ENCODE data around the gene HMGCL. TPM values are rescaled to one million over a fixed set of nuclear protein-coding genes. Genes with fewer than 3 reads are reported as not detected.
A peak's percentile ranks its signal among the peaks of the same experiment; 100 is the strongest.
"Not testable (repeated sequence)": the region's sequence is repeated elsewhere in the genome, so short reads cannot be mapped to it uniquely, and the experiment has no call there.

HMGCL gene
- total RNA-seq, 1 donor from 2014 or later, result 26.8 TPM

DNA sequence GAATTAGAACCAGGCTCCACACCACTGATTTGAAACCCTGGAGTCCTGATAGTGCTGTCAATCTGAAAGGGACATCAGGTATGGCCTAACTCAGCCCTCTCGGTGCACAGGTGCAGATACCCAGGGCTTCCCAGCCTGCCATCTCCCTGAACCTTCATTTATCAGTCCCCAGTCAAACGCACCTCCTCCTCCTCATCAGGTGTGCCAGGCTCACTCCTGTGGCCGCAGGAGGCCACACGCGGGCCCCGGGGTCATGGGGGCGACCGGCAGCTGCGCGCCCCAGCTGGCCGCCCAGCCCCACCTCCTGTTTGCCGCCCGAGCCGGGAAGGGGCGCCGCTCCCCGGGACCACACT is 42.3 kb upstream of the HMGCL start:
- Mint-ChIP-seq H3K4me1 (ENCODE audit: low read depth) (peaks cover 20% of the 10 kb centered on the region), H3K27me3 (ENCODE audit: low read depth) (peaks cover 8% of the 10 kb centered on the region), H3K27ac (ENCODE audit: unreplicated experiment) (no peak overlapping the region), H3K4me3 (ENCODE audit: unreplicated experiment) (peak overlapping the region; percentile 83), H3K36me3 (ENCODE audit: low read depth) (peaks cover 7% of the 10 kb centered on the region), H3K9me3 (ENCODE audit: low read depth) (no peaks in the 10 kb centered on the region)
- DNase-seq (ENCODE audit: low spot score), result no peak
- TF ChIP-seq, protein P1, sequence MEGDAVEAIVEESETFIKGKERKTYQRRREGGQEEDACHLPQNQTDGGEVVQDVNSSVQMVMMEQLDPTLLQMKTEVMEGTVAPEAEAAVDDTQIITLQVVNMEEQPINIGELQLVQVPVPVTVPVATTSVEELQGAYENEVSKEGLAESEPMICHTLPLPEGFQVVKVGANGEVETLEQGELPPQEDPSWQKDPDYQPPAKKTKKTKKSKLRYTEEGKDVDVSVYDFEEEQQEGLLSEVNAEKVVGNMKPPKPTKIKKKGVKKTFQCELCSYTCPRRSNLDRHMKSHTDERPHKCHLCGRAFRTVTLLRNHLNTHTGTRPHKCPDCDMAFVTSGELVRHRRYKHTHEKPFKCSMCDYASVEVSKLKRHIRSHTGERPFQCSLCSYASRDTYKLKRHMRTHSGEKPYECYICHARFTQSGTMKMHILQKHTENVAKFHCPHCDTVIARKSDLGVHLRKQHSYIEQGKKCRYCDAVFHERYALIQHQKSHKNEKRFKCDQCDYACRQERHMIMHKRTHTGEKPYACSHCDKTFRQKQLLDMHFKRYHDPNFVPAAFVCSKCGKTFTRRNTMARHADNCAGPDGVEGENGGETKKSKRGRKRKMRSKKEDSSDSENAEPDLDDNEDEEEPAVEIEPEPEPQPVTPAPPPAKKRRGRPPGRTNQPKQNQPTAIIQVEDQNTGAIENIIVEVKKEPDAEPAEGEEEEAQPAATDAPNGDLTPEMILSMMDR (IDR thresholded peaks at IDR 0.05), result no peak

DNA sequence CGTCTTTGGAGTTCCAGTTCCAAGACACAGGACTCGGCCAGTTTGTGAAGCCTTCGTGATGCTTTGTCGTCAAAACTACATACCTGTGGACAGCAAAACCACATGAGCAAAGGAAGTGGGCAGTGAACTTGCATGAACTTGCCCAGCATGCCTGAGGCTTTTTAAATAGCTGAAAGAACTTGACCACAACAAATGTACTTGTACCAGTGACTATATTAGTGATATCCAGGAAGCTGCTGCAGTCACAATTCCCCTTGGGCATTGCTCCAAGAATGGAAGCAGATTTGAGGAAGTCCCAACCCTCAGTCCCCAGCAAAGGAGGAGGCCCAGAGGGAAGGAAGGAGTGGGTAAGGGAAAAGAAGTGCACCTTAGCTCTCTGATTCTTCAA is 40.3 kb upstream of the HMGCL start:
- TF ChIP-seq, protein P1 (IDR thresholded peaks at IDR 0.05), result no peak
- no peak for DNase-seq (ENCODE audit: low spot score)
- no peak overlapping the region for H3K4me3 Mint-ChIP-seq (ENCODE audit: unreplicated experiment)
- no peak overlapping the region for H3K27ac Mint-ChIP-seq (ENCODE audit: unreplicated experiment)
- H3K36me3 Mint-ChIP-seq (ENCODE audit: low read depth), result peaks cover 12% of the 10 kb centered on the region
- no peaks in the 10 kb centered on the region for H3K9me3 Mint-ChIP-seq (ENCODE audit: low read depth)
- H3K27me3 Mint-ChIP-seq (ENCODE audit: low read depth), result peaks cover 8% of the 10 kb centered on the region
- peaks cover 20% of the 10 kb centered on the region for H3K4me1 Mint-ChIP-seq (ENCODE audit: low read depth)

DNA sequence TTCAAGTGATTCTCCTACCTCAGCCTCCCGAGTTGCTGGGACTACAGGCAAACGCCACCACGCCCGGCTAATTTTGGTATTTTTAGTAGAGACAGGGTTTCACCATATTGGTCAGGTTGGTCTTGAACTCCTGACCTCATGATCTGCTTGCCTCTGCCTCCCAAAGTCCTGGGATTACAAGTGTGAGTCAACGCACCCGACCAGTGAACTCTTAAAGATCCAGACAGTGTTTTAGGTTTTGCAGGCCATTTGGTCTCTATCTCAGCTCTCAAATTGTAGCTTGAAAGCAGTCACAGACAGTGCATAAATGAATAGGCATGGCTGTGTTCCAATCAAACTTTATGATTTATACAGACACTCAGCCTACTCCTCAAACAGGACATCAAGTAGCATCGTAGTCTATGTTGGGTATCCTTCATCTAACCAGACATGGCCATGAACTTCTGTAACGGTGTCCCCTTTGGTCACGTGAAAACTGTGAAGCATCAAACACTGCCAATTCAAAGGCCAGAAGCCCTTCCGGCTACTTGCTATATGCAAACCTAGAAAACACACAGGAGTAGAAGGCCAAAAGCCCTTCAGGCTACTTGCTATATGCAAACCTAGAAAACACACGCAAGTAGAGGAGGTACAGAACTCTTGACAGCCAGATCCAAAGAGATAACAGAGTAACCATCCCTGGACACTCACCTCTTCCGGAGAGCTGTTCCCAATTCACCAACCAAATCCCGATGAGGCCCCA is 39.7 kb upstream of the HMGCL start:
- H3K4me3 Mint-ChIP-seq (ENCODE audit: unreplicated experiment), result no peak overlapping the region
- H3K27me3 Mint-ChIP-seq (ENCODE audit: low read depth), result peaks cover 8% of the 10 kb centered on the region
- no peak overlapping the region for H3K27ac Mint-ChIP-seq (ENCODE audit: unreplicated experiment)
- no peaks in the 10 kb centered on the region for H3K9me3 Mint-ChIP-seq (ENCODE audit: low read depth)
- H3K4me1 Mint-ChIP-seq (ENCODE audit: low read depth), result peaks cover 20% of the 10 kb centered on the region
- no peak for DNase-seq (ENCODE audit: low spot score)
- TF ChIP-seq, protein P1 (IDR thresholded peaks at IDR 0.05), result no peak
- peaks cover 12% of the 10 kb centered on the region for H3K36me3 Mint-ChIP-seq (ENCODE audit: low read depth)

DNA sequence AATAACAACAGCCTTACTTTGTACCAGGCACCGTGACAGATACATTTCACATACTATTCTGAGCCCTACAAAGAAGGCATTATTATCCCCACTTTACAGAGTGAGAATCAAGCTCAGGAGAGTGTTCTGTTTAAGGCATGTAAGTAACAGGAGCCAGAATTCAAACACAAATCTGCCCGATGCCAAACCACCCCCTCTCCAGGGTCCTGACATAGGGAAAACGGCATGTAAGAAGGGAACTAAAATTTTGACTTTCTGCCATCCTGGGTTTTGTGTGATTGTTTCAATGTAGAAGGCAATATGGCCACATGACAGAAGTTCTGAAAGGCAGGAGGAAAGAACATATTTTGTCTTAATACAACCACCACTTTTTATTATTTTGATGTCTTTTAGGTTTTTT is 37.4 kb upstream of the HMGCL start:
- H3K27me3 Mint-ChIP-seq (ENCODE audit: low read depth), result no peaks in the 10 kb centered on the region
- no peak overlapping the region for H3K4me3 Mint-ChIP-seq (ENCODE audit: unreplicated experiment)
- no peak for DNase-seq (ENCODE audit: low spot score)
- peaks cover 14% of the 10 kb centered on the region for H3K36me3 Mint-ChIP-seq (ENCODE audit: low read depth)
- H3K4me1 Mint-ChIP-seq (ENCODE audit: low read depth), result peaks cover 11% of the 10 kb centered on the region
- H3K27ac Mint-ChIP-seq (ENCODE audit: unreplicated experiment), result no peak overlapping the region
- TF ChIP-seq, protein P1 (IDR thresholded peaks at IDR 0.05), result no peak
- no peaks in the 10 kb centered on the region for H3K9me3 Mint-ChIP-seq (ENCODE audit: low read depth)

DNA sequence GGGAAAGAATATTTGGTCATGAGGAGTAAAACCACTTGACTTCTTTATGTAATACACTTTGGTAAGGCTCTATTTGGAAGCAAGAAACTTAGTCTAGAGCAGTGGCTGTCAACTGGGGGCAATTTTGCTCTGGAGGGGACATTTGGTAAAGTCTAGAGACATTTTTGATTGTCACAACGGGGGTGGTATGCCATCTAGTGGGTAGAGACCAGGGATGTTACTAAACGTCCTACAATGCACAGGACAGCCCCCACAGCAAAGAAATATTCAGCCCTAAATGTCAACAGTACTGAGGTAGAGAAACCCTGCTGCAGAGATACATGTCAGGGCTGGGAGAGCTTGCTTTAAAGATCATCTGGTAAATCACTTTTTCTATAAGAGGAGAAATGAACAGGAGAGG is 29.3 kb upstream of the HMGCL start:
- no peak for DNase-seq (ENCODE audit: low spot score)
- Mint-ChIP-seq H3K4me1 (ENCODE audit: low read depth) (no peaks in the 10 kb centered on the region), H3K27ac (ENCODE audit: unreplicated experiment) (no peak overlapping the region), H3K4me3 (ENCODE audit: unreplicated experiment) (no peak overlapping the region), H3K36me3 (ENCODE audit: low read depth) (peaks cover 7% of the 10 kb centered on the region), H3K27me3 (ENCODE audit: low read depth) (no peaks in the 10 kb centered on the region), H3K9me3 (ENCODE audit: low read depth) (no peaks in the 10 kb centered on the region)
- TF ChIP-seq, protein P1 (IDR thresholded peaks at IDR 0.05), result peak; percentile 67

DNA sequence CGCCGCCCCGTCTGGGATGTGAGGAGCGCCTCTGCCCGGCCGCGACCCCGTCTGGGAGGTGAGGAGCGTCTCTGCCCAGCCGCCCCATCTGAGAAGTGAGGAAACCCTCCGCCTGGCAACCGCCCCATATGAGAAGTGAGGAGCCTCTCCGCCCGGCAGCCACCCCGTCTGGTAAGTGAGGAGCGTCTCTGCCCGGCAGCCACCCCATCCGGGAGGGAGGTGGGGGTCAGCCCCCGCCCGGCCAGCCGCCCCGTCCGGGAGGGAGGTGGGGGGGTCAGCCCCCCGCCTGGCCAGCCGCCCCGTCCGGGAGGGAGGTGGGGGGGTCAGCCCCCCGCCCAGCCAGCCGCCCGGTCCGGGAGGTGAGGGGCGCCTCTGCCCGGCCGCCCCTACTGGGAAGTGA is 27.9 kb upstream of the HMGCL start:
- not testable (repeated sequence) for H3K27me3 Mint-ChIP-seq (ENCODE audit: low read depth); H3K36me3 Mint-ChIP-seq (ENCODE audit: low read depth); H3K4me1 Mint-ChIP-seq (ENCODE audit: low read depth); H3K27ac Mint-ChIP-seq (ENCODE audit: unreplicated experiment); H3K4me3 Mint-ChIP-seq (ENCODE audit: unreplicated experiment); DNase-seq (ENCODE audit: low spot score); H3K9me3 Mint-ChIP-seq (ENCODE audit: low read depth)

DNA sequence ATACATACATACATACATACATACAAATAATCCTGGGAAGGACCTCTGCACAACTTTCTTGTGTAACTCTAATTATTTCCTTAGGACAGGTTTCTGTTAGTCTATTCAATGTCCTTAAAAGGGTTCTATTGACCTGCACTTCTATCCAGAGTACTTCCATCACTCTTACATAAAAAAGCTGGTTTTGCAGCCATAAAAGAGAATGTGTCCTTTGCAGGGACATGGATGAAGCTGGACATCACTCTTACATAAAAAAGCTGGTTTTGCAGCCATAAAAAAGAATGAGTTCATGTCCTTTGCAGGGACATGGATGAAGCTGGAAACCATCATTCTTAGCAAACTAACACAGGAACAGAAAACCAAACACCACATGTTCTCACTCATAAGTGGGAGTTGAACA is 26.2 kb upstream of the HMGCL start:
- not testable (repeated sequence) for H3K4me1 Mint-ChIP-seq (ENCODE audit: low read depth); DNase-seq (ENCODE audit: low spot score); H3K27me3 Mint-ChIP-seq (ENCODE audit: low read depth); H3K4me3 Mint-ChIP-seq (ENCODE audit: unreplicated experiment); H3K27ac Mint-ChIP-seq (ENCODE audit: unreplicated experiment)
- peaks cover 11% of the 10 kb centered on the region for H3K9me3 Mint-ChIP-seq (ENCODE audit: low read depth)
- peaks cover 21% of the 10 kb centered on the region for H3K36me3 Mint-ChIP-seq (ENCODE audit: low read depth)
